AG04449 (cell line): ENCODE measurements around the gene FBXO22.

ENCODE experiments used
- CTCF ChIA-PET: fragments of 350-600 bp; formaldehyde crosslinking; extraction: SDS; loops from one replicate; lab custom pipeline; 2021; ENCODE audit warnings: antibody characterized with exemption; lab: Yijun Ruan, JAX
- POLR2A ChIA-PET: fragments of 400-600, 350-600 bp; formaldehyde crosslinking; extraction: SDS; loops from one replicate; lab custom pipeline; 2020; ENCODE audit warnings: antibody characterized with exemption, inconsistent platforms; lab: Yijun Ruan, JAX
- DNase-seq: peaks from one replicate; pipeline ENCODE4 v3.0.0-alpha.2; 2010; ENCODE audit warnings: low read depth, low spot score
- H3K4me3 ChIP-seq: 2 replicates; pipeline ENCODE4 v1.5.1; 2011; ENCODE audit warnings: low read depth, mild to moderate bottlenecking, control low read depth, low read length
- TF ChIP-seq, protein P1 (sequence below): IDR thresholded peaks from one replicate; pipeline ENCODE4 v1.5.1; 2011; ENCODE audit warnings: mild to moderate bottlenecking, moderate library complexity, low read length, control low read depth, inconsistent platforms; ENCODE audit not compliant: insufficient read depth; ENCODE audit errors: missing control alignments

FBXO22 gene

DNA sequence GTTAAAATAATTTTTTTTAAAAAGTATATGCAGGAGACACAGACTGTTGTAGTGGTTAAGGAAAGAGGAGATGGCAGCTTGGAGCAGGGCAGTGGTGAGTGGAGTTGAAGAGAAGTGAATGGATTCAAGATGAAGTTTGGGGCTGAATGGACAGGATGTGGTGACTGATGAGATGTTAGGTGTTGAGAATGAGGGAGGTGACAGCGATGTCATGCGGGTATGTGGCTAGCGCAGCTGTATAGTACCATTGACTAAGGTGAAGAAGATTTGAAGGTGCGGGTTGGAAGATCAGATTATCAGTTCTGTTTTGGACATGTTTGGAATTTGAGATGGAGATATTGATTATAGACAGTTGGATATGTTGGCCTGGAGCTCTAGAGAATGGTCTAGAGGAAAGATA, 20.1 kb downstream of the FBXO22 start:
- TF ChIP-seq, protein P1, sequence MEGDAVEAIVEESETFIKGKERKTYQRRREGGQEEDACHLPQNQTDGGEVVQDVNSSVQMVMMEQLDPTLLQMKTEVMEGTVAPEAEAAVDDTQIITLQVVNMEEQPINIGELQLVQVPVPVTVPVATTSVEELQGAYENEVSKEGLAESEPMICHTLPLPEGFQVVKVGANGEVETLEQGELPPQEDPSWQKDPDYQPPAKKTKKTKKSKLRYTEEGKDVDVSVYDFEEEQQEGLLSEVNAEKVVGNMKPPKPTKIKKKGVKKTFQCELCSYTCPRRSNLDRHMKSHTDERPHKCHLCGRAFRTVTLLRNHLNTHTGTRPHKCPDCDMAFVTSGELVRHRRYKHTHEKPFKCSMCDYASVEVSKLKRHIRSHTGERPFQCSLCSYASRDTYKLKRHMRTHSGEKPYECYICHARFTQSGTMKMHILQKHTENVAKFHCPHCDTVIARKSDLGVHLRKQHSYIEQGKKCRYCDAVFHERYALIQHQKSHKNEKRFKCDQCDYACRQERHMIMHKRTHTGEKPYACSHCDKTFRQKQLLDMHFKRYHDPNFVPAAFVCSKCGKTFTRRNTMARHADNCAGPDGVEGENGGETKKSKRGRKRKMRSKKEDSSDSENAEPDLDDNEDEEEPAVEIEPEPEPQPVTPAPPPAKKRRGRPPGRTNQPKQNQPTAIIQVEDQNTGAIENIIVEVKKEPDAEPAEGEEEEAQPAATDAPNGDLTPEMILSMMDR, result no peak
- DNase-seq, result no peak
- ChIA-PET POLR2A (no interaction called here), CTCF (interaction anchor here (1.4 to 4.1 kb wide), 2 partner anchors 9 to 113 kb away, joined by 3 to 18 read pairs; no protein-coding TSS in a partner anchor)
- no peak overlapping the region for H3K4me3 ChIP-seq

- no peak for DNase-seq
- no peak overlapping the region for H3K4me3 ChIP-seq
- POLR2A ChIA-PET, result interaction anchor here (0.7 kb wide), 1 partner anchor 995 kb away, joined by 3 read pairs; no protein-coding TSS in a partner anchor
- TF ChIP-seq, protein P1, result no peak
- CTCF ChIA-PET, result interaction anchor here (1.2 to 4.1 kb wide), 3 partner anchors 8 to 114 kb away, joined by 3 to 18 read pairs (median 4); no protein-coding TSS in a partner anchor
Observed at GRCh38 chr15:75924576-75924975, 20.9 kb downstream of the FBXO22 start.

GRCh38 chr15:75925440-75925839, 21.8 kb downstream of the FBXO22 start:
- DNase-seq, result no peak
- ChIA-PET CTCF (interaction anchor here (1.2 to 4.1 kb wide), 2 partner anchors 110 to 115 kb away, joined by 4 to 18 read pairs; no protein-coding TSS in a partner anchor), POLR2A (interaction anchor here (0.7 kb wide), 1 partner anchor 994 kb away, joined by 3 read pairs; no protein-coding TSS in a partner anchor)
- TF ChIP-seq, protein P1, result no peak
- H3K4me3 ChIP-seq, result no peak overlapping the region

DNA sequence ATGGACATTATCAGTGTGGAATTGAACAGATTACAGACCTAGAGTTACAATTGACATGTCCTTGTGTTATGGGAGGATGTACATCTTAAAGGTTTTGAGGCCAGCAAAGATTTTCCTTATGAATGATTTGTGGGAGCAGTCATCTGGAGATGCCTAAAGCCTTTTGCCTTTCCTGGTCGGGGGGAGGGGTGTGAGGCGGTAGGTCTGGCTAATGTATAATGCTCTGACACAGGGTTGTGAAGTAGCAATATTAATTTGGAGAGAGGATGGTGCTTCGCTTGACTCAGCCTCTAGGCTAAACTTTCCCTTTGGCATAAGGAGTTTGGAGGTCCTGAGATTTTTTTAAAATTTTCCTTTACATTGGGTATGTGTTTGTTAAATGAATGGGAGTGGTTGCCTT, 23.3 kb downstream of the FBXO22 start:
- TF ChIP-seq, protein P1, result no peak
- no peak for DNase-seq
- CTCF ChIA-PET, result interaction anchor here (2.0 to 4.3 kb wide), 3 partner anchors 116 to 212 kb away, joined by 7 to 18 read pairs (median 18); no protein-coding TSS in a partner anchor
- H3K4me3 ChIP-seq, result no peak overlapping the region
- POLR2A ChIA-PET, result no interaction called here

DNA sequence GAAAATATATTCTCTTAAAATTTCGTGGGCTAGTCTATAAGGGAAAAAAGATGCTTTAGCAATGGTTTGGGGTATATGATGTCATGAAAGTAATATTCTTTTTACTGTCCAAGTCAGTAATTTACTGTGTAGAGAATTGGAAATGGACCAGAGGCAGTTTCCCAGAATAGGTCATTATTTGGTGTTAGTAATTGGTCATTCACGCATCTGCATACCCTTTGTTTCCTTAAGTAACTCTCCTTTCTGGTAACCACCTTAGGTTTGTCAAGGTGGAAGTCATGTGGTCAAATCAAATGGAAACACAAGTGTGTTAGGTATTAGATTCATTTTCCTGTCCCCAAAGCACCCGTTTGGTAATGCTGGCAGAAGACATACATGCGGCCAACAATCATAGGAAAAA, 23.9 kb downstream of the FBXO22 start:
- TF ChIP-seq, protein P1, result no peak
- POLR2A ChIA-PET, result no interaction called here
- DNase-seq, result no peak
- CTCF ChIA-PET, result interaction anchor here (1.6 to 4.3 kb wide), 3 partner anchors 118 to 222 kb away, joined by 4 to 18 read pairs (median 7); no protein-coding TSS in a partner anchor
- H3K4me3 ChIP-seq, result no peak overlapping the region
